GM21717 (cell line): ENCODE data around the gene PPP1R3G.

Source experiments
- ATAC-seq: cut with Tn5 transposase; IDR thresholded peaks from one replicate; pipeline ENCODE4 v1.9.1; 2021; ENCODE audit warnings: mild to moderate bottlenecking, moderate library complexity; ENCODE audit not compliant: unreplicated experiment

Gene PPP1R3G

DNA sequence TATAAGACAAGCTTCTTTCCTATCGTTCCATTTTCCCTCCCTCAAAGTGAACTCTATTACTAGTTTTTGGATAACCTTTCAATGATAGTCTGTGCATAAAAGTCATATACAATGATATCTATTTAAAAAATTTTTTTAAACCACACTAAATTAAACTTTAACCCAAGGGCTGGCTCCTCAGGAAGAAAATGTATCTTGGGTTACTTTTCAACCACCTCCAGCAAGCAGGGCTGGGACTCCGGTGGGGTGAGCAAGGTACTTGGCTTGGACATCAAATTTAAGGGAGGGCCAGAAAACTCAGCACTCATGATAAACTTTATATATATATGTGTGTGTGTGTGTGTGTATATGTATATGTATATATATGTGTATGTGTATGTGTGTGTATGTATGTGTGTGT is 13.9 kb upstream of the PPP1R3G start:
- no peak for ATAC-seq

DNA sequence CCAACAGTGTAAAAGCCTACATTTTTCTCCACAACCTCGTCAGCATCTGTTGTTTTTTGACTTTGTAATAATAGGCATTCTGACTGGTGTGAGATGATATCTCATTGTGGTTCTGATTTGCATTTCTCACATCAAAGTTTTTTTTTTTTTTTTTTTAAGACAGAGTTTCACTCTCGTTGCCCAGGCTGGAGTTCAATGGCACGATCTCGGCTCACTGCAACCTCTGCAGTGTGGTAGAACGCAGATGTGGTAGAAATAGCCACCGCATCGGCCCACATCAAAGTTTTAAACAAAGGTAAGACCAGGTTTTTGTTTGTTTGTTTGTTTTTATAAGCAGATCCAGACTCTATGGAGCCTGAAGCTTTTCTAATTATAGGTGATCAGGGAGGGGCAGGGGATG is 12.7 kb upstream of the PPP1R3G start:
- ATAC-seq = no peak

DNA sequence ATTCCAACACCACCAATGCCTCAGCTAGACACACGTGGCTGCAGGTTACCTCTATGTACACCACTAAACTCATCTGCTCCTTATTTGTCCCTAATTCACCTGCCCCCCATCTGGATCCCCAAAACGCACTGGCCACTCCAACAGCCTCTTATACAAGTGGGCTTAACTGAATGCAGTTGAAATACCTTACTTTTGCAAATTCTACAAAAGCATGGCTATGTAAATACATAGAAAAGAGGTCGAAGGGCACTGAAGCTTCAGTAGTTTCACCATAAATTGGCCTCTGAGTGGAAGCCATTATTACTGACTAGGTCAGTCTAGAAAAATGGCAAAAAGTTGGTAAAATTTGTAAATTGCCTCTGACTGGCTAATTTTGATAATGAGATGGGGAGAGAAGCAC is 11.1 kb upstream of the PPP1R3G start:
- ATAC-seq = no peak

DNA sequence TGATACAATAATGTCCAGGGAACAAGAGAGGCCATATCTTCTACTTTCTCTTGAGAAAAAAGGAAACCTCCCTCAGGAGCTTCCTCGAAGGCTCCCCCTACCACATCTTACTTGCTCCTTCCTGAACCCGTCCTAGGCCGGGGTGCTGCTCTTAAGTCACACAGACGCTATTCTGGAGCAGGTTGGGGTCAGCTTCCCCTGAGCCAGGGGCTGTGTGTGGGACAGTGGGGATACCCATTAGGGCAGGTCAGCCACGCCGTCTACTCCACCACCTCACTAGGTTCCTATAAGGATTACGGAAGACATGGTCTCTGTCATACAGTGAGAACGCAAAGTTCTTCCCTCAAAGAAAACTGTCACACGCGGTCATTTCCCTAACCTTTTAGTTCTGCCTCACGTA is 8.2 kb upstream of the PPP1R3G start:
- ATAC-seq = no peak

DNA sequence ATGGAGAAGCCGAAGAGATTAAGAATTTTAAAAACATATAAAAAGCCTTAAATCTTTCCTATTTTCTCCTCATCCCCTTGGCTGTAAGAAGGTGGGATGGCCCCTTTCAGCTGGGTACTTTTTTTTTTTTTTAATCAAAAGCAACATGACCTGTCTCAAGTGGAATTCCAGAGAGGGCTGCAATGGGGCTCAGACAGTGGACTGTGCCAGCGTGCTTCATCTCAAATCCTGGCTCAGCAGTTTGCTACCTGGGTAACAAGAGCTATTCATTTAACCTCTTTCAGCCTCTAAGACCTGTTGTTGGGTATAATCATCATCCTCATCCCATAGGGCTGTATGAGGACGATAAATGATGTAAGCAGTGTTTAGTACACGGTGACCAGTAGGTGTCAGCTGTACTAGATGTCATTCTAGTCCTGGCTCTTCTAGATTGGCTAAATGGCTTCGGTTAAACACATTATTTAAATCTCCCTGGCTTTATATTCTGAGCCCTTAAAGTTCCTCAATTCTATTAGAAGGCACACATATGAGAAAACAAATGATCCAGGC is 6.9 kb upstream of the PPP1R3G start:
- no peak for ATAC-seq

DNA sequence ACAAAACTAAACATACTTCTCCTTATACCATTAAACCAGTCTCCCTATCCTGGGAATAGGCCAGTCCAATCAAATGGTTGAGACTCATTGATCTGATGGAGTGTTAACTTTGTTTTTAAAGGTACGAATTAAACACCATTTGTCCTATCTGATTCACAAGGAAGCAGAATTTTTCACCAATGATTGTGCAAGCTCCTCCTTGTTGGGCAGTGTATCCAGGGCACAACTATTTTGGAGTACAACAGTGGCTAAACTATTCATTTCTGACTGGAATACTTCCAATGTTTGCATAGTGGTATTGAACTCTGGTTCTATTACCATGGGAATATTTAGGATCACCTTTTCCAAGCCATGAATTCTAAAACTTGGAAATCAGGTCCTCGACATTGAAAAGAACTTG is 5.4 kb upstream of the PPP1R3G start:
- no peak for ATAC-seq

DNA sequence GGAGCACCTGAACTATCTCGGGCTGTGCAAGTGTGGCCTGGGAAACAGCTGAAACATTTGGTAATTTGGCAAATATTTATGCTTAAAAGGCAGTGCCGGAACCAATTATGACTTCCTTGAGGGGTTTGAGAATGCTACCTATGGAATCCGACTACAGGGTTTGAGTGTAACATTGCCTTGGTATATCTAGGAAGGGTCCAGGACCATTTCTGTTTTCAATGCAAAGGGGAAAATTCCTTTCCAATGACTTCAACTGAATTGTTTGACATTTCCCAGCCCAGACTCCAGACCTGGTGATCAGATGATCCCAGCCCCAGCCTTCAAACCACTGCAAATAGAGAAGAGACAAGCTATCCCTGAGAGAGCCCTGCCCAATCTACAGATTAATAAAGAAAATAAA is 4.6 kb upstream of the PPP1R3G start:
- no peak for ATAC-seq

DNA sequence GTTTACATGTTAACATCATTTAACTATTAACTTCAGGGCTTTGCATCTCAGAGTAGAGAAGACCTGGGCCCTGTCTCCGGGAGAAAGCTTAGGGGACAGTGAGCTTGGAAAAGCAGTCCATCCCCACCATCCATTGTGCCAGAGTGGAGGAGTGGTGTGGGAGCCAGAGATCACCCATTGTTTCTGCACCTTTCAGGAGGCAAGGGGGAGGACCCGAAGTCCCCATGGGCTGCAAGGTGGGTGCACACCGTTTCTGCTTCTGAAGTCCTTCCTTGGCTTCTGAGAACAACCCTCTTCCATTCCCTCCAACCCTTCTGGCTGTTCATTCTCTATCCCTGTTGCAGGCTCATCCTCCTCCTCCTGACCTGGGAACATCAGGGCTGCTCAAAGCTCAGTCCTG is 4.0 kb upstream of the PPP1R3G start:
- no peak for ATAC-seq

DNA sequence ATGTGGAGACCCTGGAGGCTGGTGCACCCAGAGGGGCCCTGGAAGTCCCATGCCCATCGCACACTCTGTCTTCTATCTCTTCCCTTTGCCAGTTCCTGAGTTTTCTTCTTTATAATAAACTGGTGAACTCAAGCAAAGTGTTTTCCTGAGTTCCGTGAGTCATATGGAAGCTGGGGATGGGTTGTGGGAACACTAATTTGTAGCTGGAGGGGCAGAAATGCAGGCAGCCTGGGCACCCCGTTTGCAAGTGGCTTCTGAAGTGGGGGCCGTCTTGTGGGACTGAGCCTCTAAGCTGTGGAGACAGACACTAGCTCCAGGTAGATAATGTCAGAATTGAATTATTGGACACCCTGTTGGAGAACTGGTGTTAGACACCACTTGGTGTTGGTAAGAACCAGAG is 3.2 kb upstream of the PPP1R3G start:
- no peak for ATAC-seq

DNA sequence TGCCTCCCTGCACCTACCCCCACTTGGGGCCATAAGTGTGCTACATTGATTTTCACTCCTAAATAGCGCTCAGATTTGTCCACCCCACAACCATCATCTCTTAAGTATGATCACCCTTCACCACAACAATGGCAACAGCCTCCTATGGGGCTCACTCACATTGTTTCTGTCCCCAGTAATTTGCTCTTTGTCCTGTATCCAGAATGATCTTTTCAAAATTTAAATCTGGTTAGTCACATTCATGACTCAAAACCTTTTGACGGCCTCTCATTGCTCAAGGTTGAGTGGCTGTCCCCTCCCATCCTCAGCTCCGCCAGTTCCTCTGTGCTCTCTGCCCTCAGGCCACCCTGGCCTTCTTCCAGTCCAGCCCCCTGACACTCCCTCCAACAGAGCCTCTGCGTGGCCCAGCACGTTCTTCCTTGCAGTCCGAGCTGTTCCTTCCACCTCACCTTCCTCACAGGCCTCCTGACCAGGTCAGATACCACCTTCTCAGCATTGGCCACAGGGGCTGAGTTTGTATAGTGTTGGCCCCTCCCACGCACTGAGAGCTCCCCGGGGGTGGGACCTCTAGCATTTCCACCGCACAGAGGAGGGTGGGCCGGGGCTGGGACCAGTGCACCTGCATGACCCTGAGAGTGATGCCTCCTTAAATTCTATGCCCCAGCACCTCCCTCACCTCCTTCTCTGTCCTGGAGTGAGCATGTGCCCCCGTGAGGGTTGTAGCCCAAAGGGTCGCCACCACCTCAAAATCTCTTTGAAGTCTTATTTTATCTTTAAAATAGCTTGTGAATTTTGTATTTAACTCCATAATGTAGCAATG is 2.4 kb upstream of the PPP1R3G start:
- ATAC-seq = no peak

DNA sequence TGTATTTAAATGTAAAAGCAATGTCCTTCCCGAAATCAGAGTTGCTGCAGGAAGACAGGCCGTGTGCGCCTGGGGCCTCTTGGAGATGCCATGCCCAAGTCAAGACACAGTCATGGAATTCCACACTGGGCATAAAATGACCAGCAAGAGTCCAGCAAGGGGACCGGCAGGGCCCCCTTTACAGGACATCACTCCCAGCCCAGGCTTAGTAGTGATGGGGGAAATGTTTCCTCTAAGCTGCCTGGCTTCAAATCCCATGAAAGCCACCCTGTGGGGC is 1.9 kb upstream of the PPP1R3G start:
- no peak for ATAC-seq

DNA sequence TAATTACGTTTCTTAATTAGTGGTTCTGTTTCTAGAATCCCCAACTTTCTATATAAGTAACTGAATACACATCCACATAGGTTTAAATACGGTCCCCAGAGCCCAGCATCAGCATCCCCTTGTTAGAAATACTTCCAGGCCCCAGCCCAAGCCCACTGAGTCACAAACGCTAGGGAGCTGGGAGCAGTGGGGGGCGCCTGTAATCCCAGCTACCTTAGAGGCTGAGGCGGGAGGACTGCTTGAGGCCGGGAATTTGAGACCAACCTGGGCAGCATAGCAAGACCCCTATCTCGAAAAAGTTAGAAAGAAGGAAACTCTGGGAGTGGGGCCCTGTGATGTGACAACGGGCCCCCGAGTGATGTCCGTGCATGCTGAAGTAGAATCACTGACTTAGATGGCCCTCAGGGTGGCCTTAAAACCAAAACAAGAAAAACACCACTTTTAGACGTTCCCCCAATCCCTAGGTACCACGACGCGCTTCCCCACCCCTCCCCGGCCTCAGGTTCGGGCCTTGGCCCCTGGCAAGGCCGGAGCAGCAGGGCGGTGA is 1.3 kb upstream of the PPP1R3G start:
- no peak for ATAC-seq

DNA sequence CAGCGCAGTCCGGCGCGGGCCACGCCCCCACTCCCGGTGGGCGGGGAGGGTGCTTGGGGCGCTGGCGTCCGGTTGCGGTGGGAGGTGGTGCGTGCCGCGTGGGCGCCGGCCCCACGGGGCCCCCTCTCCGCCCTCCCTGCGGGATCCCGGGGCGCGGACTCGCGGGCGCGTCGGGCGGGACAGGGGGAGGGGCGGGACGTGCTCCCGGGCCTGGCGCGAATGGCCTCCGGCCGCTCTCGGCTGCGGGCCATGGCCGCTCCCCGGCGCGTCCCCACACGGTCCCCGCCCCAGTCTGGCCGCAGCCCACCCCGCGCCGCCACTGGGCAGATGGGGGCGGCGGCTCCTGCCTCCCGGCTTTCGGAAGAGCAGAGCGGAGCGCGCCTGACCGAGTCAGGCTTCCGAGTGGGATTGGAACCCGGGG is 771 bp upstream of the PPP1R3G start:
- peak; percentile 28 for ATAC-seq

DNA sequence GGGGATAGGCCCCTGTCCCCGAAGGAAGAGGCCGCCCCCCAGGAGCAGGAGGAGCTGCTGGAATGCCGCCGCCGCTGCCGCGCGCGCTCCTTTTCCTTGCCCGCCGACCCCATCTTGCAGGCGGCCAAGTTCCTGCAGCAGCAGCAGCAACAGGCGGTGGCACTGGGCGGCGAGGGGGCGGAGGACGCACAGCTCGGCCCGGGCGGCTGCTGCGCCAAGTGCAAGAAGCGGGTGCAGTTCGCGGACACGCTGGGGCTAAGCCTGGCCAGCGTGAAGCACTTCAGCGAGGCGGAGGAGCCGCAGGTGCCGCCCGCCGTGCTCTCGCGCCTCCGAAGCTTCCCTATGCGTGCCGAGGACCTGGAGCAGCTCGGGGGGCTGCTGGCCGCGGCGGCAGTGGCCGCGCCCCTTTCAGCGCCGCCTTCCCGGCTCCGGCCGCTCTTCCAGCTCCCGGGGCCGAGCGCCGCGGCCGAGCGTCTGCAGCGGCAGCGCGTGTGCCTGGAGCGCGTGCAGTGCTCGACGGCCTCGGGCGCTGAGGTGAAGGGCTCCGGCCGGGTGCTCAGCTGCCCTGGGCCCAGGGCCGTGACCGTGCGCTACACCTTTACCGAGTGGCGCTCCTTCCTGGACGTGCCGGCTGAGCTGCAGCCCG is 630 bp downstream of the PPP1R3G start:
- peak; percentile 42 for ATAC-seq

DNA sequence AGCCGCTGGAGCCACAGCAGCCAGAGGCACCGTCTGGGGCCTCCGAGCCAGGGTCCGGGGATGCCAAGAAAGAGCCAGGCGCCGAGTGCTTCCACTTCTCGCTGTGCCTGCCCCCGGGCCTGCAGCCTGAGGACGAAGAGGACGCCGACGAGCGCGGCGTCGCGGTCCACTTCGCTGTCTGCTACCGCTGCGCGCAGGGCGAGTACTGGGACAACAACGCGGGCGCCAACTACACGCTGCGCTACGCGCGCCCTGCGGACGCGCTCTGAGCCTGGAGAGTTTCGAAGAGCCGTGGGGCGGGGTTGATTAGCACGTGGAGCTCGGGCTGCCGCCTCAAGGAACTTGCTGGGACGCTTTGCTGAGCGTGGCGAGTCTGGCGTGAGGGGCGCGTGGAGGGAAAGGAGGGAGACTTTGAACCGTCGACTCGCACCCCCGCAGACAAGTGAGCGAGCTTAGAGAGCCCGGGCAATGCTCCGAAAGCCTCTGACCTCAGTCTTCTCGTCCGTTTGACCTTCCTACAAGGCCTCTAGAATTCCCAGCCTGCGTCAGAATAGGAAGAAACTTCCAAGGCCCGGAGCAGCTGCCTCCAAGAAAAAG is 1.3 kb downstream of the PPP1R3G start:
- ATAC-seq = no peak

DNA sequence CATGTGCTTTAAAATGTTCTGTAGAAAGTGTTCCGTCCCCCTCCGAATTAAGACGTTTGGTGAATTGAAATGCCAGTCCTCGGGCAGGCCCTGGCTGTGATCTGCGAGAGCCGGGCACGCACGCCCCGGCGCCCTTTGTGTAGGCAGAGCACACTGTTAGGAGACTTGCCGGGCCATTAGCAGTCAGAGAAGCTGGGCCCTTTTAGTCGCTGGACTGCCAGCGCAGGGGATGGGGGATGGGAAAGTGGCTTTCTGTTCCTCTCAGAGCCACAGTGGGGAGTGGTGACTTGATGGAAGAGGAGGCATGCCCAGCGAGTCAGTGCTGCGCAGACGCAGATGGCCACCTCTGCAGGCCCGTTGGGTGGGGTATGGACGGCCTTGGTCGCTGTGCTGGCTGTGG is 2.2 kb downstream of the PPP1R3G start:
- ATAC-seq = no peak

DNA sequence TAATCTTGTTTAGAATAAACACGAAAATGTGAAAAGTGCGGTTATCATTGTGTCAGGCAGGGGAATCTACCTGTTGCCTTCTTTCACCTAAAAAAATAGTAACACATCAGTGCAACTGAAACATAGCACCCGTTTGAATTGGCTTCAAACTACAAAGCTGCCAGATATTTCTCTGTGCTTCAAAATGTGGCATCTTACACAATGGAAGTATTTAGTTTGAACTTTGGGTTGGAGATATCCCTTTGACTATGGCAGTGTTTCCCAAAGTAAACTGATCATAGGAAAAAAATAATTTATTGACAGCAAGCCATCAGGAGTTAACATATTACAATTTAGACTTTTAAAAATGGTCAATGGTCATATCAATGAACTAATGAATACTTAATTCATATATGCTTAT is 3.6 kb downstream of the PPP1R3G start:
- ATAC-seq = no peak

DNA sequence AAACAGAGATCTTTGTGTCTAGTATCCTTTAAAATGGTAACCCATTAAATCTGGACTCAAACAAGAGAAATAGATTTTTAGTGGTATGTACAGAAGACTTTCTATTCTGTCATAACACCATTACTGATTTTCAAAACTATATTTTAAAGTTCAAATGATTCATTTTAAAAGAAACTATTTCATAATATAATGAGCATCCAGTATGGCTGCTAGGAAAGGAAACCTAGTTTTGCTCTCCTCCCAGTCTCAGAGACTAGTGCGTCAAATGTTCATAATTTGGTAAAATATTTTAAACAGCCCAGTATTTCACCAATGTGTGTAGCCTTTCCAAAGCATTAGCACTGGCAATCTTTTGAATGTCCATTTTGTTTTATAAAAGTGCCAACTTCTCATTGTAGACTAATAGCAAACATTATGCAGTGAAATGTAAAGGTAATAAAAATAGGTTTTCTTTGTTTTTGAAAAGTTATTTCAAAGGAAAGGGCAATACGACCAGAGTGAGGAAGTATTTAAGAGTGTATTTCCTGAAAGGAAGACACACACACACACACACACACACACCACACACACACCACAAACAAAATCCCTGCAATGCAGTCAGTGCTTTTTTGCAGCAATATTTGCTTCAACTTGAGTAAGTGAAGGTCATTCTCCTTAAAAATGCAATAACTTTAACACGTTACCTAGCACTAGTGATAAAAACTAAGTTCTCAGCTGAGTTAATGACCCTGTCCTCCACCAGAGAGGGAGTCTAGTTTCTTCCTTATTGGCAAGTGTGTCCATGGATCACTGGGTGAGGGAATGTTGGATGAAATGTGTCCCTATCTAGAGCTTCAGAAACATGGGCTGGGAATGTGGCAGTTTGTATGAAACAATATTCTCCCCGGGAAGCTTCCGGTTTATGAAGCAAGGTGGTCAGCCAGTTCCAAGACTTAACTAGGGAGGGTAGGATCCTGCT is 4.6 kb downstream of the PPP1R3G start:
- no peak for ATAC-seq

DNA sequence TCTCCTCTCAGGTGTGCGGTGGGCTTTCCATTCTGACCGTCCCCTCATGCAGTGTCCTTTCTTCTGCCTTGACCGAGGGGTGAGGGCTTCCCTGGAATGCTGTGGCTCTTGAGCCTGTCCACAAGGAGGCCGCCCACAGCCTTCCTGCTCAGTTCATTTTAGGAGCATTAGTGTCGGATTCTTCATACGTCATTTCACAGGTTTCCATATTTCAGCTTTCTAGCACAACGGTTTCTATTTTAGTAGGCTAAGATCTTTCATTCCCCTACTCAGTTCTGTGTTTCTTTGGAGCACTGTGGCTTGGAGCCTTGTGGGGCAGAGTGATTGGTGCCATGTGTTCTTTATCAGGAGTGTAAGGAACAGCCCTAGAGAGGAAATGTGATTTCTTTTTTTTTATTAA is 5.5 kb downstream of the PPP1R3G start:
- no peak for ATAC-seq

DNA sequence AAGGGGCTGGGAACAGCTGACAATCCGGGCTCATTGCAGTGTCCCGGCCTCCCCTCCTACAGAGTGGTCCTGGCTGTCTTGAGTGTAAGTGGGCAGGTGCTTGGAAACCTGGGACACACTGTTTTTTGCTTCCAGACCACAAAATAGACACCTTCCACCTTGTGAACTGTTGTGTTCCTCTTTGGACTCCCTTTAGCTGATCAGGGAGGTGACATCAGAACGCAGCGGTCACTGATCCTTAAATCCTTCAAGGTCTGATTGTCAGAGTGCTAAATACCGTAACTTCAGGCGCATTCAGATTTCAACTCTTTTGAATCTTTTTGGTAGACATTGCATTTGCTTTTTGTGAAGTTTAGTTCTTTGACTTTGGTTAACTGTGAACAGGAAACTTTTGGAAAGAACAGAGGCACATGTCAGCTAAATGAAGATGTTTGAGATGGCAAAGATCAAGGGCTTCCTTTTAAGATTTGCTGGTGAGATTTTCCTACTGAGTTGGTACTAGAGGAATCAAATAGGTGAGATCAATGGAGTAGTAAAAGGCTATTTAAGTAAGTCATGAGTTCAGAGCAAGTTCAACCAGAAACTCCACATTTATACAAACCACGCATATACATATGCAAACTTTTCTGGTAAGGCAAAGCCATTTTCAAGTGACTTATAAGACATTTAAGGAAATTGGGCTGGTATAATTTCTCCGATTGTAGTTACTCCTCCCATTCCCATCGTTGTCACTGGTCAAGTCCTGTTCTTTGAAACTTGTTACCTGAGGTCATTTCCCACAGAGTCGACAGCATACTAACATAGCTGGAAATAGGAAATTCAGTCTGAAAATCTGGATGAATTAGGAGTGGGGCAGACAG is 6.3 kb downstream of the PPP1R3G start:
- no peak for ATAC-seq
